ENCODE measurements around the gene PKD2.
"Not testable (repeated sequence)": the region's sequence is repeated elsewhere in the genome, so short reads cannot be mapped to it uniquely, and the experiment has no call there.

The PKD2 gene

DNA sequence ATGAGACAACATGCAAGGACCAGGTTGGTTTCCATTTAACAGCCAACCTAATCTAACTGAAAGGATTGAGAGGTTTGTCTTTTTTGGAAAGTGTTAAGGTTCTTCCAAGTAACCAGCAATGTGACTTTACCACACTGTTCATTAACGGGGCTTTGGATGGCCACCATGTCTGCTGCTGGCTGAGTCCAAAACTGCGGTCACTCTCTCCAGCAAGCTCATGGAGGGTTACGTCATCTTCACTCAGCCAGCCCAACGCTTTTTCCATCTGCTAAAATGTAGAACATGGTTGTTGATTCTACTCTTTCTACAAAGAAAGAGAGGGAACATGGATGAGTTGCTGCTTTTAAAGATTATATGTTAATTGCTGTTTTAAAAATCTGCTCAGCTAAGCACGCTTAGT lies 11.0 kb downstream of the PKD2 start:
- FAIRE-seq: no peak

DNA sequence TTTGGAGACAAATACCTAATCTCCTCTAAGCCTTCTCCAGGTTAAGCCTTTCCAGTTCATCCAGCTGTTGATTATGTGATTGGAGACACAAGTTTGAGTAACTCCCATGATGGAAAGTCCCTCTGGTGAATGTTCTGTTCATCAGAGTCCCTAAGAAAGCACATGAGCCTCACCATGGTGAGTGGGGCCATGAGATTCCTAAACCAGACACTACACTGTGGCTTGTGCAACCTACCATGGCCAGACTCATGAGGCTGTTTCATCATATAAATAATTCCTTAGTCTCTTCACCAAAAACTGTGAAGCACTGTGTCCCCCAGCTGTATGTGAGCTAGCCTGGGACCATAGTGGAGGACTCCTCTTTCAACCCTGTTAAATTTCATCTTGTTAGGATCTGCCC lies 14.4 kb downstream of the PKD2 start:
- no peak for DNase-seq (ENCODE audit: extremely low spot score, insufficient read length, low read depth)
- peak; percentile 57 for FAIRE-seq

More for the DNA sequence above, 11.0 kb downstream of the PKD2 start:
- no peak for DNase-seq (ENCODE audit: extremely low spot score, insufficient read length, low read depth)

- DNase-seq (ENCODE audit: extremely low spot score, insufficient read length, low read depth) (no peak), FAIRE-seq (no peak)
Observed at GRCh38 chr4:88022289-88022688, 14.9 kb downstream of the PKD2 start.

DNA sequence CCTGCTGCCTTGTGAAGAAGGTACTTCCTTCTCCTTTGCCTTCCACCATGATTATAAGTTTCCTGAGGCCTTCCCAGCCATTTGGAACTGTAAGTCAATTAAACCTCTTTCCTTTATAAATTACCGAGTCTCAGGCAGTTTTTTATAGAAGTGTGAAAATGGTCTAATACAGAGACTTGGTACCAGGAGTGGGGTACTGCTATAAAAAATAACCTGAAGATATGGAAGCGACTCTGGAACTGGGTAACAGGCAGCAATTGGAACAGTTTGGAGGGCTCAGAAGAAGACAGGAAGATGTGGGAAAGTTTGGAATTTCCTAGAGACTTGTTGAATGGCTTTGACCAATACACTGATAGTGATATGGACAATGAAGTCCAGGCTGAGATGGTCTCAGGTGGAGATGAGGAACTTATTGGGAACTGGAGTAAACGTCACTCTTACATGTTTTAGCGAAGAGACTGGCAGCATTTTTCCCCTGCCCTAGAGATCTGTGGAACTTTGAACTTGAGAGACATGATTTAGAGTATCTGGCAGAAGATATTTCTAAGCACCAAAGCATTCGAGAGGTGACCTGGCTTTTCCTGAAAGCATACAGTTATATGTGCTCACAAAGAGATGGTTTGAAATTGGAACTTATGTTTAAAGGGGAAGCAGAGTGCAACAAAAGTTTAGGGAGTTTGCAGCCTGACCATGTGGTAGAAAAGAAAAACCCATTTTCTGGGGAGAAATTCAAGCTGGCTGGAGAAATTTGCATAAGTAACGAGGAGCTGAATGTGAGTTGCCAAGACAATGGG lies 18.6 kb downstream of the PKD2 start:
- FAIRE-seq; DNase-seq (ENCODE audit: extremely low spot score, insufficient read length, low read depth): not testable (repeated sequence)

GRCh38 chr4:88027611-88028608 lies 20.5 kb downstream of the PKD2 start:
- FAIRE-seq: no peak

GRCh38 chr4:88028946-88029345 lies 21.5 kb downstream of the PKD2 start:
- FAIRE-seq: no peak

More at GRCh38 chr4:88027611-88028608, 20.5 kb downstream of the PKD2 start:
- DNase-seq (ENCODE audit: extremely low spot score, insufficient read length, low read depth): no peak

GRCh38 chr4:88029556-88029955 lies 22.1 kb downstream of the PKD2 start:
- FAIRE-seq: no peak

More at GRCh38 chr4:88028946-88029345, 21.5 kb downstream of the PKD2 start:
- no peak for DNase-seq (ENCODE audit: extremely low spot score, insufficient read length, low read depth)

GRCh38 chr4:88030565-88031310 lies 23.3 kb downstream of the PKD2 start:
- DNase-seq (ENCODE audit: extremely low spot score, insufficient read length, low read depth): no peak
- FAIRE-seq: no peak

More at GRCh38 chr4:88029556-88029955, 22.1 kb downstream of the PKD2 start:
- no peak for DNase-seq (ENCODE audit: extremely low spot score, insufficient read length, low read depth)

GRCh38 chr4:88033309-88033708 lies 25.9 kb downstream of the PKD2 start:
- FAIRE-seq: peak; percentile 67
- peak; percentile 30 for DNase-seq (ENCODE audit: extremely low spot score, insufficient read length, low read depth)

DNA sequence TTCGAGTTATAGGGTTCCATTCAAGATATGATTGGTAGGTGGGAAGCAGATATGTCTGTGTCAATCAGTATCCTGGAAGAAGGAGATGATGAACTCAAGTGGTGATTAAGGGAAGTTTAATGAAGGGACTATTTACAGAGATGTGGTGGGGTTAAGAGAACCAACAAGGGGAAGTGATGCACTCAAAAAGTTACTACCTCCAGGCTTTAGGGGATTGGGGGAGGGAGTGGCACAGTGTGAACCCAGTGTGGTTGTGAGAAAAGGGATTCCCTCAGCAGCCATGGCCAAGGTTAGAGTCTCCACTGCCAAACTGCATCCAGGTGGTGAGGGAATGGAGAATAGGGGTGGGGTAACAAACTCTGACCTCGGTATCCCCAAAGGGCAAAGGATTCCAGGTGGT lies 27.9 kb downstream of the PKD2 start:
- no peak for DNase-seq (ENCODE audit: extremely low spot score, insufficient read length, low read depth)
- no peak for FAIRE-seq

DNA sequence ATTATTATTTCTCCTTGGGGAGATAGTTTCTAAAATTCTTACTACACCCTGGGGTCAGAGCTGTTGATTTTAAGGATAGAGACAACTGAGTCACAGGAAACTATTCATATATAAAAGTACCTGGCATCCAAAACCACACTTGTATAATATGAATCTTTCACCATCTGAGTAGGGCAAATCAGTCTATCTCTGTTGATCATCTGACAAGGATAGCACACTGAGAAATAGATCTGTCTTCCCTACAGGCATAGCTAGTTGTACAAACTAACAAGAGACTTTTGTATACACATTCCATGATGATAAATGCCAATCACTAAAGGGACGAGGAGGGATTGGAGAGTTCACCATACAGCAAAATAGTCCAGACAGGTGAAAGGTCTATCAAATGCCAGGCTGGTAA lies 30.0 kb downstream of the PKD2 start:
- FAIRE-seq (no peak), DNase-seq (ENCODE audit: extremely low spot score, insufficient read length, low read depth) (no peak)

- DNase-seq (ENCODE audit: extremely low spot score, insufficient read length, low read depth): no peak
- FAIRE-seq: no peak
Observed at GRCh38 chr4:88037936-88038335, 30.5 kb downstream of the PKD2 start.

DNA sequence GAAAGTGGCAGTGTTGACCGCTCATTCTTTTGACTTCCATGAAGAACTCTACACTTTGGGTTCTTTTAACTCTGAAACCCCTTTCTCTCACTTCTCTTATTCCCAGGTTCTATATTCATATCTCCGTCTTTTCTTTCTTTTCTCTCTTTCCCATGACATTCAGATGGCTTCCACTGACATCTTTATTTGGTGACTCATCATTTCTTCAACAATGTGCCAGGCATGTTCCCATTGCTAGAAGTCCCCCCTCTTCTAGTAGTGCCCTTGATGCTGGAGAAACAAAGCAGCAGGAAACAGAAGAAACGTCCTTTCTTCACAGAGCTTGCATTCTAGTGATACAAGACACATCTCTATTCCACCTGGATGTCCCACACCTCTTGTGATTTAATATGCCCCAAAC lies 33.3 kb downstream of the PKD2 start:
- FAIRE-seq (no peak), DNase-seq (ENCODE audit: extremely low spot score, insufficient read length, low read depth) (no peak)

DNA sequence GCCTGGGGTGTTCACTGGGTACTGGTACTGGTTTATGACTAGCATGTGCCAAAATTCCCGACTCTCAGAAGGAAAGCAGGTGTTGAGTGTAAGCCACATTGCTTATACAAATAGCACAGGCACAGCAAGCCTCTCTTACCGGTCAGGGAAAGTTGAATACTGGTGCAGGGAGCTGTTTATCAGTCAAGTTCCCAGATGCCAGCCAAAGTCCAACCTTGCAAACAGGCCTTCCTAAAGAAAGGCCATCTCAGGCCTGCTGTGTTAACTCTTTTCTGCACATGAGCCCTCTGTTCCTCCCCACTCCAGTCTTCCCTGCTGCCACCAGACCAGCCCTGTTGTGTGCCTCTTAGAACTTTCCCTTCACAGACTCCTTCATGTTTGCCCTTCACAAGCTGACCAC lies 34.2 kb downstream of the PKD2 start:
- FAIRE-seq (no peak), DNase-seq (ENCODE audit: extremely low spot score, insufficient read length, low read depth) (no peak)

- FAIRE-seq: no peak
Observed at GRCh38 chr4:88043001-88043400, 35.6 kb downstream of the PKD2 start.

DNA sequence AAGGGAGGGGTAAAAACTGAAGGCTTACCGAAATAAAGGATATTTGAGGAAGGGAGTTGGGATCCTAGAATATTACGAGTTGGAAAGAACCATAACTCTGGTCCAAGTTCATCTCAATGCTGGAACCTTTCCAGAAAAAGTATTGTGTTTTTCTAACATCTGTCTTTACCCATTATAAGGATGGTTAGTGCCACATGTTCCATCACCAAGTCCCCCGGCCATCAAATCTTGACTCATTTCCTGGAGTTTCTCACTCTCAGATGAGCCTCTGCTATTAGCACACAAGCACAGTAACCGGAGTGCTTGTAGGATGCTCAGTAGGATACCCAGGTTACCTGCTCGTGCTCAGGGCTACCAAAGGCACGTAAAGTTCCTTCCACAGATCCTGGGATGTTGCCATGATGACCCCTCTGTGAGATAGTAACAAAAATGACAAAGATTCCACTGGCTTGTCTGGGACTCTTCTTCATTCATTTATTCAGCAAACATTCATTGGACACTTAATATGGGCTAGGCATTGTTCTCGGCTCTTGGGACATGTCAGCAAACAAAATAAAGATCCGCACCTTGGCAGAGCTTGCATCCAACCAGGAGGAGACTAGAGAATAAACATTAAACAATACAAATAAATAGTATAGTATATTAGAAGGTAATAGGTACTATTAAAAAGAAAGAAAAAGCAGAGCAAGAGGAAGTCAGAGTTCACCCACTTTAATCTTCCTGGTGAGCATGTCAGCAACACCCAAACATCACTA lies 36.3 kb downstream of the PKD2 start:
- no peak for FAIRE-seq
- no peak for DNase-seq (ENCODE audit: extremely low spot score, insufficient read length, low read depth)

More at GRCh38 chr4:88043001-88043400, 35.6 kb downstream of the PKD2 start:
- no peak for DNase-seq (ENCODE audit: extremely low spot score, insufficient read length, low read depth)

DNA sequence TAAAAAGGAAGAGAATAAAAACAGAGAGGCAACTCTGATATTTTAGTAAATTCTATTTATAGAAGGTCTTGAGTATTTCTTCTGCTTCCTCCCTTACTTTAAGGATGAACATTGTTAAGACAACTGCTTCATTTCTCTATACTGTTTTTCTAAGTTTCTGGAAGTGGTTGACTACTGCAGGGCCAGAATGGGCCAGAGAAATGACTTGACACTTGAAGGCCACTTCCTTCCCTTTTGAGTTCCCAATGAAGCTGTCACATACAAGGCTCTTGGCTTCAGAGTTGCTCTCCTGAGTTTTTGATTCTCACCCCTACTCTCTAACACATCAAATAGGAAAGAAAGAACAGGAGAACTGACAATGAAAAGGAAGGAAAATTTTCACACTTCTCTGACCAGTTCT lies 37.6 kb downstream of the PKD2 start:
- FAIRE-seq: no peak
- no peak for DNase-seq (ENCODE audit: extremely low spot score, insufficient read length, low read depth)

- no peak for DNase-seq (ENCODE audit: extremely low spot score, insufficient read length, low read depth)
- FAIRE-seq: no peak
Observed at GRCh38 chr4:88054229-88054628, 46.8 kb downstream of the PKD2 start.

- no peak for DNase-seq (ENCODE audit: extremely low spot score, insufficient read length, low read depth)
- no peak for FAIRE-seq
Observed at GRCh38 chr4:88054901-88055300, 47.5 kb downstream of the PKD2 start.
